Adrenal gland (tissue), 5 donors: ENCODE measurements around the gene MYLK.

ENCODE experiments used
- CTCF ChIP-seq, 6 experiments: fragments of 450-650 bp in 4 of 6; fragments of 200-600 bp in 2 of 6; sonication (generic) in 1 of 6; IDR thresholded peaks; 1 replicate in 5 of 6; 2 replicates in 1 of 6; pipeline versions ENCODE4 v1.5.1 to v1.8.0; 2016 to 2021; ENCODE audit warnings: antibody characterized with exemption in 6 of 6, mild to moderate bottlenecking in 2 of 6, moderate library complexity in 1 of 6
- POLR2A ChIP-seq, 2 donors: fragments of 450-650 bp; IDR thresholded peaks; one replicate each; pipeline ENCODE4 v1.6.1; 2017; ENCODE audit warnings: antibody characterized with exemption in 2 of 2, mild to moderate bottlenecking in 2 of 2, moderate library complexity in 1 of 2
- donor health status: DM: no; HTN: no; CAD: no.

GRCh38 chr3:123907720-123908119 is 23.6 kb upstream of the MYLK start:
- TF ChIP-seq POLR2A (IDR thresholded peaks at IDR 0.05) = no peak
- no peak for TF ChIP-seq CTCF (IDR thresholded peaks at IDR 0.05)
